ENCODE data around the gene SPATC1L. TPM values are rescaled to one million over a fixed set of nuclear protein-coding genes. Genes with fewer than 3 reads are reported as not detected.

The SPATC1L gene
- total and polyA plus RNA-seq, 2 donors from 2014 or later: 3.7 to 8.7 TPM

- Histone ChIP-seq H3K4me3 (ENCODE audit: low read length in 3 of 3) (no peak overlapping the region), H3K27ac (ENCODE audit: low read depth in 2 of 2, low read length in 2 of 2) (no peak overlapping the region), H3K36me3 (ENCODE audit: control insufficient read depth in 2 of 3, insufficient read depth in 3 of 3, low read length in 3 of 3) (peaks cover 3 to 12% (median 7%) of the 10 kb centered on the region in 3 donors), H3K4me1 (ENCODE audit: control insufficient read depth in 2 of 3, insufficient read depth in 2 of 3, low read depth in 1 of 3, low read length in 3 of 3) (peaks cover 0 to 4% (median 0%) of the 10 kb centered on the region in 3 donors), H3K9ac (ENCODE audit: low read length in 3 of 3) (no peak overlapping the region), H3K27me3 (ENCODE audit: control insufficient read depth, insufficient read depth, low read length) (no peaks in the 10 kb centered on the region), H3K9me3 (ENCODE audit: control insufficient read depth in 2 of 3, insufficient read depth in 1 of 3, low read length in 3 of 3) (no peaks in the 10 kb centered on the region)
- FAIRE-seq: no peak
- DNase-seq: peak; percentile 58 to 77 (median 69)
- intact Hi-C loops (cut with DNase I): no loop called here
- TF ChIP-seq, protein P1, sequence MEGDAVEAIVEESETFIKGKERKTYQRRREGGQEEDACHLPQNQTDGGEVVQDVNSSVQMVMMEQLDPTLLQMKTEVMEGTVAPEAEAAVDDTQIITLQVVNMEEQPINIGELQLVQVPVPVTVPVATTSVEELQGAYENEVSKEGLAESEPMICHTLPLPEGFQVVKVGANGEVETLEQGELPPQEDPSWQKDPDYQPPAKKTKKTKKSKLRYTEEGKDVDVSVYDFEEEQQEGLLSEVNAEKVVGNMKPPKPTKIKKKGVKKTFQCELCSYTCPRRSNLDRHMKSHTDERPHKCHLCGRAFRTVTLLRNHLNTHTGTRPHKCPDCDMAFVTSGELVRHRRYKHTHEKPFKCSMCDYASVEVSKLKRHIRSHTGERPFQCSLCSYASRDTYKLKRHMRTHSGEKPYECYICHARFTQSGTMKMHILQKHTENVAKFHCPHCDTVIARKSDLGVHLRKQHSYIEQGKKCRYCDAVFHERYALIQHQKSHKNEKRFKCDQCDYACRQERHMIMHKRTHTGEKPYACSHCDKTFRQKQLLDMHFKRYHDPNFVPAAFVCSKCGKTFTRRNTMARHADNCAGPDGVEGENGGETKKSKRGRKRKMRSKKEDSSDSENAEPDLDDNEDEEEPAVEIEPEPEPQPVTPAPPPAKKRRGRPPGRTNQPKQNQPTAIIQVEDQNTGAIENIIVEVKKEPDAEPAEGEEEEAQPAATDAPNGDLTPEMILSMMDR (IDR thresholded peaks at IDR 0.05; ENCODE audit: borderline replicate concordance, extremely low read depth, insufficient read depth): no peak
These were observed 4.3 kb upstream of the SPATC1L start for GRCh38 chr21:46188226-46189212.

DNA sequence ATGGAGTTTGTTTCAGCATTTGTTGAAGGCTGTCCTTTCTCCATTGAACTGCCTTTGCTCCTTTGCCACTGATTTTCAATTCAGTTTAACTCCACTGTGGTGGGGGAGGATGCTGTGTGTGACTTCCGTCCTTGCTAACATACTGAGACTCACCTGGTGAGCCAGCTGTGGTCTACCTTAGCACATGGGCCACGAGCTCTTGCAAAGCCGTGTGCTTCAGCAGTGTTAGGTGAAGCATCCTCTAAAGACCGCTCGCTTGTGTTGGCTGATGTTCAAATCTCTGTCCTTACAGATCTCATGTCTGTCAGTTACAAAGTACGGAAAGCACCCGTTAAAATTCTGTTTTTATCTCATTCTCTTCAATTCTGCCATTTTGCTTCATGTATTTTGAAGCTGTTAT is 3.6 kb upstream of the SPATC1L start:
- no peak overlapping the region for H3K27ac ChIP-seq (ENCODE audit: low read depth in 2 of 2, low read length in 2 of 2)
- H3K9ac ChIP-seq (ENCODE audit: low read length in 3 of 3): no peak overlapping the region
- FAIRE-seq (no peak), DNase-seq (no peak)
- TF ChIP-seq, protein P1 (IDR thresholded peaks at IDR 0.05; ENCODE audit: borderline replicate concordance, extremely low read depth, insufficient read depth): no peak
- no peaks in the 10 kb centered on the region for H3K27me3 ChIP-seq (ENCODE audit: control insufficient read depth, insufficient read depth, low read length)
- intact Hi-C loops (cut with DNase I): no loop called here
- no peaks in the 10 kb centered on the region for H3K9me3 ChIP-seq (ENCODE audit: control insufficient read depth in 2 of 3, insufficient read depth in 1 of 3, low read length in 3 of 3)
- peaks cover 0 to 4% (median 0%) of the 10 kb centered on the region in 3 donors for H3K4me1 ChIP-seq (ENCODE audit: control insufficient read depth in 2 of 3, insufficient read depth in 2 of 3, low read depth in 1 of 3, low read length in 3 of 3)
- no peak overlapping the region for H3K4me3 ChIP-seq (ENCODE audit: low read length in 3 of 3)
- H3K36me3 ChIP-seq (ENCODE audit: control insufficient read depth in 2 of 3, insufficient read depth in 3 of 3, low read length in 3 of 3): peaks cover 0 to 7% (median 0%) of the 10 kb centered on the region in 3 donors

GRCh38 chr21:46187261-46187660 is 3.0 kb upstream of the SPATC1L start:
- intact Hi-C loops (cut with DNase I): no loop called here
- Histone ChIP-seq H3K27ac (ENCODE audit: low read depth in 2 of 2, low read length in 2 of 2) (no peak overlapping the region), H3K36me3 (ENCODE audit: control insufficient read depth in 2 of 3, insufficient read depth in 3 of 3, low read length in 3 of 3) (peaks cover 0 to 4% (median 0%) of the 10 kb centered on the region in 3 donors), H3K4me1 (ENCODE audit: control insufficient read depth in 2 of 3, insufficient read depth in 2 of 3, low read depth in 1 of 3, low read length in 3 of 3) (peaks cover 0 to 4% (median 0%) of the 10 kb centered on the region in 3 donors), H3K27me3 (ENCODE audit: control insufficient read depth, insufficient read depth, low read length) (no peaks in the 10 kb centered on the region), H3K9ac (ENCODE audit: low read length in 3 of 3) (no peak overlapping the region), H3K4me3 (ENCODE audit: low read length in 3 of 3) (no peak overlapping the region), H3K9me3 (ENCODE audit: control insufficient read depth in 2 of 3, insufficient read depth in 1 of 3, low read length in 3 of 3) (no peaks in the 10 kb centered on the region)
- no peak for FAIRE-seq
- TF ChIP-seq, protein P1 (IDR thresholded peaks at IDR 0.05; ENCODE audit: borderline replicate concordance, extremely low read depth, insufficient read depth): no peak
- peak in 3 of 5 donors; percentile 27 to 52 (median 43) for DNase-seq
